ENCODE results near the gene MMP13. TPM values are rescaled to one million over a fixed set of nuclear protein-coding genes. Genes with fewer than 3 reads are reported as not detected.
"Not testable (repeated sequence)": the region's sequence is repeated elsewhere in the genome, so short reads cannot be mapped to it uniquely, and the experiment has no call there.

Gene MMP13
- total RNA-seq = 0.57 TPM in 1 of 2 replicates, not detected in the other
- not detected in 2 replicates for polyA plus RNA-seq

DNA sequence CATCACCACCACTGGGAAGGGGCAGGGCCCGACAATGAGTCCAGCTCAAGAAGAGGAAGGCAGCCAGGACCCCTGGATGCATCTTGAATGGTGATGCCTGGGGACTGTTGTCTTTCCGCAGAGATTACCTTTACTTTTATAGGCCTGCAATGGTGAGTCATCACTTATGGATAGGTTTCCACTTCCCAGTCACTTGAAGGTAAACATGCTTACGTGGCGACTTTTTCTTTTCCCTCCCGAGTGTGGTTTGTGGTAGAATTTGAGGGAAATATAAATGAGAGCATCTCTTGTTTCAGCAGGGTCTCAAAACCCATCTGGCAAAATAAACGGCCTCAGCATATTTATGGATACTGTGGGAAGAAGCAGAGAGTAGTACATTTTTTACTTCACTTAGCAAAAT, at the start of gene MMP13:
MMP13 (minus strand) TSS at position 109 of the 400 bp plus-strand sequence; CDS start at position 82, 27 bp downstream.
- no peaks in the 10 kb centered on the region for H4K20me1 ChIP-seq (ENCODE audit: insufficient read depth, poor library complexity, severe bottlenecking)
- H3K4me2 ChIP-seq = no peak within 1 kb of the TSS
- TF ChIP-seq CTCF (IDR thresholded peaks at IDR 0.05; ENCODE audit: poor library complexity) (no peak), EZH2phosphoT487 (IDR thresholded peaks at IDR 0.05; ENCODE audit: low read depth, severe bottlenecking, unreplicated experiment) (no peak), EZH2 (IDR thresholded peaks at IDR 0.05; ENCODE audit: borderline replicate concordance) (no peak)
- H3K4me1 ChIP-seq (ENCODE audit: insufficient read depth) = no peaks in the 10 kb centered on the region
- no peaks in the 10 kb centered on the region for H3K9me2 ChIP-seq (replicated peaks; ENCODE audit: insufficient read depth)
- H3K4me3 ChIP-seq = no peak within 1 kb of the TSS
- no peaks in the 10 kb centered on the region for H3K9me3 ChIP-seq (ENCODE audit: low read depth)
- DNase-seq (ENCODE audit: low spot score) = no peak
- H3K79me2 ChIP-seq = no peaks in the 10 kb centered on the region
- WGBS (ENCODE audit: low lambda C conversion rate, missing lambda C conversion rate) = 73% methylated on average over 6 of the region's 6 CpGs
- H3K36me3 ChIP-seq (replicated peaks; ENCODE audit: insufficient read depth, low read depth) = no peaks in the 10 kb centered on the region
- H3K27ac ChIP-seq = no peak within 1 kb of the TSS
- no peaks in the 10 kb centered on the region for H3K27me3 ChIP-seq
- no peak within 1 kb of the TSS for H2AFZ ChIP-seq

- DNase-seq (ENCODE audit: low spot score); H3K9me3 ChIP-seq (ENCODE audit: low read depth); H3K9me2 ChIP-seq (replicated peaks; ENCODE audit: insufficient read depth); H3K27ac ChIP-seq; H2AFZ ChIP-seq; H3K27me3 ChIP-seq; H3K36me3 ChIP-seq (replicated peaks; ENCODE audit: insufficient read depth, low read depth); H3K4me1 ChIP-seq (ENCODE audit: insufficient read depth); H3K79me2 ChIP-seq; H3K4me2 ChIP-seq; H4K20me1 ChIP-seq (ENCODE audit: insufficient read depth, poor library complexity, severe bottlenecking); H3K4me3 ChIP-seq: not testable (repeated sequence)
- 92% methylated on average over 5 of the region's 5 CpGs for WGBS (ENCODE audit: low lambda C conversion rate, missing lambda C conversion rate)
Measured at GRCh38 chr11:103004234-103004633, 48.7 kb upstream of the MMP13 start.

- Histone ChIP-seq H3K27me3 (no peaks in the 10 kb centered on the region), H3K4me1 (ENCODE audit: insufficient read depth) (no peaks in the 10 kb centered on the region), H3K9me3 (ENCODE audit: low read depth) (no peaks in the 10 kb centered on the region), H3K4me2 (no peak overlapping the region), H3K9me2 (replicated peaks; ENCODE audit: insufficient read depth) (no peaks in the 10 kb centered on the region), H3K36me3 (replicated peaks; ENCODE audit: insufficient read depth, low read depth) (no peaks in the 10 kb centered on the region), H4K20me1 (ENCODE audit: insufficient read depth, poor library complexity, severe bottlenecking) (no peaks in the 10 kb centered on the region), H3K4me3 (no peak overlapping the region), H3K27ac (no peak overlapping the region), H2AFZ (no peak overlapping the region), H3K79me2 (no peaks in the 10 kb centered on the region)
- 52% methylated on average over 1 of the region's 1 CpG for WGBS (ENCODE audit: low lambda C conversion rate, missing lambda C conversion rate)
- no peak for DNase-seq (ENCODE audit: low spot score)
- TF ChIP-seq CTCF (IDR thresholded peaks at IDR 0.05; ENCODE audit: poor library complexity) (no peak), EZH2 (IDR thresholded peaks at IDR 0.05; ENCODE audit: borderline replicate concordance) (no peak), EZH2phosphoT487 (IDR thresholded peaks at IDR 0.05; ENCODE audit: low read depth, severe bottlenecking, unreplicated experiment) (no peak)
Measured at GRCh38 chr11:102994105-102994504, 38.6 kb upstream of the MMP13 start.

DNA sequence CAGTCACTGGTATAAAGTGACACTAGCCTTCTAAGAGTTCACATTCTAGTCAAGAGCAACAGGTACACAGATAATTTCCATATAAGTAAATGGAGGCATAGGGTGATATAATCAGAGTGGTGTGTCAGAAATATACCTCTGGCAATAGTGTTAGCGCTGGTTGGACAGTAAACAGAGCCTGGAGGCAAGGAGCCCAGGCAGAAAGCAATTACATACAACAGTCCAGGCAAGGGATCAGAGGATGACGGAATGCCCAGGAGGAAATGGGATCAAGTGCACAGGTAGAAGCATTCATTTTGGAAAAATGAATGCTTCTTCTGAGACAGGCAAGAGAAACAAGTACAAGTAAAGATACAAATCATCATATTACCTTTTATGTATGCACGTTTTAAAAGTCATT, 36.2 kb upstream of the MMP13 start:
- Histone ChIP-seq H3K27me3 (no peaks in the 10 kb centered on the region), H3K4me3 (no peak overlapping the region), H3K4me1 (ENCODE audit: insufficient read depth) (no peaks in the 10 kb centered on the region), H3K27ac (no peak overlapping the region), H3K9me2 (replicated peaks; ENCODE audit: insufficient read depth) (no peaks in the 10 kb centered on the region), H2AFZ (no peak overlapping the region), H3K4me2 (no peak overlapping the region), H3K79me2 (no peaks in the 10 kb centered on the region), H4K20me1 (ENCODE audit: insufficient read depth, poor library complexity, severe bottlenecking) (no peaks in the 10 kb centered on the region), H3K9me3 (ENCODE audit: low read depth) (no peaks in the 10 kb centered on the region), H3K36me3 (replicated peaks; ENCODE audit: insufficient read depth, low read depth) (no peaks in the 10 kb centered on the region)
- 68% methylated on average over 3 of the region's 3 CpGs for WGBS (ENCODE audit: low lambda C conversion rate, missing lambda C conversion rate)
- TF ChIP-seq CTCF (IDR thresholded peaks at IDR 0.05; ENCODE audit: poor library complexity) (no peak), EZH2 (IDR thresholded peaks at IDR 0.05; ENCODE audit: borderline replicate concordance) (no peak), EZH2phosphoT487 (IDR thresholded peaks at IDR 0.05; ENCODE audit: low read depth, severe bottlenecking, unreplicated experiment) (no peak)
- no peak for DNase-seq (ENCODE audit: low spot score)

Data from hepatocyte (in vitro differentiated cells).